ENCODE data around the gene GSTP1. TPM values are rescaled to one million over a fixed set of nuclear protein-coding genes. Genes with fewer than 3 reads are reported as not detected.
"Not testable (repeated sequence)": the region's sequence is repeated elsewhere in the genome, so short reads cannot be mapped to it uniquely, and the experiment has no call there.

Gene GSTP1
- total RNA-seq, 1 donor from 2014 or later = 305 TPM

DNA sequence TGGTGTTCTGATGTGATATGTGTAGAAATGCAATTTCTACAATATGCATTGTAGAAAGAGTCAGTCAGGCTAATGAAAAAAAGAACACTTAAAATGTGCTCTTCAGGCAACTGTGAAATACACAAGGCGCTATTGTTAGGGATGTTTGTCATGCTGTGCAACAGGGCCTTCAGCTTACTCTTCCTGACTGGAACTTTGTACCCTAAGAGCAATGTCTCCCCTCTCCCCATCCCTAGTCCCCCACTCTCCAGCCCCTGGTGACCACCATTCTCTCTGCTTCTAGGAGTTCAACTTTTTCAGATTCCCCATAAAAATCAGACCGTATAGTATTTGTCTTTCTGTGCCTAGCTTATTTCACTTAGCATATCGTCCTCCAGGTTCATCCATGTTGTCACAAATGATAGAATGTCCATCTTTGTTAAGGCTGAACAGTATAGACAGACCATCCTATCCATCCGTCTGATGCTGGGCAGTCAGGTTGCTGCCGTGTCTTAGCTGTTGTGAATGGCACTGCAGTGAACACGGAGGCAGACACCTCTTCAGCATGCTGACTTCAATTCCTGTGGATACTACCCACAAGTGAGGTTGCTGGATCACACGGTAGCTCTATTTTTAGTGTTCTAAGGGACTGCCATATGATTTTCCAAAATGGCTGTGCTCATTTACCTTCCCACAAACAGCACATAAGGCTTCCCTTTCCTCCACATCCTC is 33.8 kb downstream of the GSTP1 start:
- H3K27me3 Mint-ChIP-seq = no peaks in the 10 kb centered on the region
- peaks cover 9% of the 10 kb centered on the region for H3K36me3 Mint-ChIP-seq (ENCODE audit: low read depth)
- H3K27ac Mint-ChIP-seq = no peak overlapping the region
- intact Hi-C loops (cut with micrococcal nuclease) = loop anchor here (5.0 kb wide), 1 partner anchor 35 kb away; the partner anchor contains the start of gene GSTP1
- H3K4me3 Mint-ChIP-seq = no peak overlapping the region
- no peak for DNase-seq
- no peaks in the 10 kb centered on the region for H3K9me3 Mint-ChIP-seq
- peaks cover 16% of the 10 kb centered on the region for H3K4me1 Mint-ChIP-seq

DNA sequence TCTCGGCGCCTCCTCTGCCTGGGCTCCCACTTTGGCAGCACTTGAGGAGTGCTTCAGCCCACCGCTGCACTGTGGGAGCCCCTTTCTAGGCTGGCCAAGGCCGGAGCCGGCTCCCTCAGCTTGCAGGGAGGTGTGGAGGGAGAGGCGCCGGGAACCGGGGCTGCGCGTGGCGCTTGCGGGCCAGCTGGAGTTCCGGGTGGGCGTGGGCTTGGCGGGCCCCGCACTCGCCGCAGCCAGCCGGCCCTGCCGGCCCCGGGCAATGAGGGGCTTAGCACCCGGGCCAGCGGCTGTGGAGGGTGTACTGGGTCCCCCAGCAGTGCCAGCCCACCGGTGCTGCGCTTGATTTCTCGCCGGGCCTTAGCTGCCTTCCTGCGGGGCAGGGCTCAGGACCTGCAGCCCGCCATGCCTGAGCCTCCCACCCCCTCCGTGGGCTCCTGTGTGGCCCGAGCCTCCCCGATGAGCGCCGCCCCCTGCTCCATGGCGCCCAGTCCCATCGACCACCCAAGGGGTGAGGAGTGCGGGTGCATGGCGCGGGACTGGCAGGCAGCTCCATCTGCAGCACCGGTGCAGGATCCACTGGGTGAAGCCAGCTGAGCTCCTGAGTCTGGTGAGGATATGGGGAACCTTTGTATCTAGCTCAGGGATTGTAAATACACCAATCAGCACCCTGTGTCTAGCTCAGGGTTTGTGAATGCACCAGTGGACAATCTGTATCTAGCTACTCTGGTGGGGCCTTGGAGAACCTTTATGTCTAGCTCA is 35.5 kb downstream of the GSTP1 start:
- DNase-seq; H3K9me3 Mint-ChIP-seq; H3K27ac Mint-ChIP-seq; H3K4me1 Mint-ChIP-seq; H3K27me3 Mint-ChIP-seq; H3K4me3 Mint-ChIP-seq; H3K36me3 Mint-ChIP-seq (ENCODE audit: low read depth): not testable (repeated sequence)
- intact Hi-C loops (cut with micrococcal nuclease) = loop anchor here (5.0 kb wide), 1 partner anchor 37 kb away; the partner anchor contains the start of gene GSTP1

DNA sequence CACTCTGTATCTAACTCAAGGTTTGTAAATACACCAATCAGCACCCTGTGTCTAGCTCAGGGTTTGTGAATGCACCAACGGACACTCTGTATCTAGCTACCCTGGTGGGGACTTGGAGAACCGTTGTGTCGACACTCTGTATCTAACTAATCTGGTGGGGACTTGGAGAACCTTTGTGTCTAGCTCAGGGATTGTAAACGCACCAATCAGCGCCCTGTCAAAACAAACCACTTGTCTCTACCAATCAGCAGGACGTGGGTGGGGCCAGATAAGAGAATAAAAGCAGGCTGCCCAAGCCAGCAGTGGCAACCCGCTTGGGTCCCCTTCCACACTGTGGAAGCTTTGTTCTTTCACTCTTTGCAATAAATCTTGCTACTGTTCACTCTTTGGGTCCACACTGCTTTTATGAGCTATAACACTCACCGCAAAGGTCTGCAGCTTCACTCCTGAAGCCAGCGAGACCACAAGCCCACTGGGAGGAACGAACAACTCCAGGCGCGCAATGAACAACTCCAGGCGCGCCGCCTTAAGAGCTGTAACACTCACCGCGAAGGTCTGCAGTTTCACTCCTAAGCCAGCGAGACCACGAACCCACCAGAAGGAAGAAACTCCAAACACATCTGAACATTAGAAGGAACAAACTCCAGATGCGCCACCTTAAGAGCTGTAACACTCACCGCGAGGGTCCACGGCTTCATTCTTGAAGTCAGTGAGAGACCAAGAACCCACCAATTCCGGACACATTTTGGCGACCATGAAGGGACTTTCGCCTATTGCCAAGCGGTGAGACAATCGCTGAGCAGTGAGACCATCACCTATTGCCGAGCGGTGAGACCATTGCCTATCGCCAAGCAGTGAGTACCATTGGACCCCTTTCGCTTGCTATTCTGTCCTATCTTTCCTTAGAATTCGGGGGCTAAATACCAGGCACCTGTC is 36.3 kb downstream of the GSTP1 start:
- not testable (repeated sequence) for H3K27me3 Mint-ChIP-seq; H3K4me1 Mint-ChIP-seq; DNase-seq; H3K9me3 Mint-ChIP-seq; H3K4me3 Mint-ChIP-seq; H3K36me3 Mint-ChIP-seq (ENCODE audit: low read depth); H3K27ac Mint-ChIP-seq
- intact Hi-C loops (cut with micrococcal nuclease) = loop anchor here (5.0 kb wide), 1 partner anchor 38 kb away; the partner anchor contains the start of gene GSTP1

DNA sequence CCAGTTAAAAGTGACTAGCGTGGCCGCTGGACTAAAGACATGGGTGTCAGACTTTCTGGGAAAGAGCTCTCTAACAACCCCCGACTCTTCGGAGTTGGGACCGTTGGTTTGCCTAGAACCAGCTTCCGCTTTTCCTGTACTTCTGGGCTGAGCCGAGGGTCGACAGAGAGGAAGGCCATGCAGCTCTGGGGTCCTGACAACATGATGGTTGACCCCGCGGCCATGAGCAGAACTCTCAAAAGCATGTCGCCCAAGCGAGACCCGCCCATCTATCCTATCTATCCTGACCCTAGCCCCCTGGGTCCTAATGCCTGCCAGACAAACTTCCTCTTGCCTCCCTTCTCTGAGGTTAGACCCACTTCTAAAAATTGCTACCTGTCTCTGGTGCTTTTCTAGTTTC is 37.0 kb downstream of the GSTP1 start:
- H3K4me1 Mint-ChIP-seq; H3K9me3 Mint-ChIP-seq; H3K36me3 Mint-ChIP-seq (ENCODE audit: low read depth); H3K4me3 Mint-ChIP-seq; H3K27ac Mint-ChIP-seq; H3K27me3 Mint-ChIP-seq; DNase-seq; intact Hi-C loops (cut with micrococcal nuclease): not testable (repeated sequence)

DNA sequence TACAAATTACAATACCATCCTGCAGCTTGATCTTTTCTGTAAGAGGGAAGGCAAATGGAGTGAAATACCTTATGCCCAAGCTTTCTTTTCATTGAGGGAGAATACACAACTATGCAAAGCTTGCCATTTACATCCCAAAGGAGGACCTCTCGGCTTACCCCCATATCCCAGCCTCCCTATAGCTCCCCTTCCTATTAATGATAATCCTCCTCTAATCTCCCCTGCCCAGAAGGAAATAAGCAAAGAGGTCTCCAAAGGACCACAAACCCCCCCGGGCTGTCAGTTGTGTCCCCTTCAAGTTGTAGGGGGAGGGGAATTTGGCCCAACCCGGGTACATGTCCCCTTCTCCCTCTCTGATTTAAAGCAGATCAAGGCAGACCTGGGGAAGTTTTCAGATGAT is 38.3 kb downstream of the GSTP1 start:
- H3K4me1 Mint-ChIP-seq; H3K27me3 Mint-ChIP-seq; H3K36me3 Mint-ChIP-seq (ENCODE audit: low read depth); DNase-seq; H3K4me3 Mint-ChIP-seq; intact Hi-C loops (cut with micrococcal nuclease); H3K27ac Mint-ChIP-seq; H3K9me3 Mint-ChIP-seq: not testable (repeated sequence)

DNA sequence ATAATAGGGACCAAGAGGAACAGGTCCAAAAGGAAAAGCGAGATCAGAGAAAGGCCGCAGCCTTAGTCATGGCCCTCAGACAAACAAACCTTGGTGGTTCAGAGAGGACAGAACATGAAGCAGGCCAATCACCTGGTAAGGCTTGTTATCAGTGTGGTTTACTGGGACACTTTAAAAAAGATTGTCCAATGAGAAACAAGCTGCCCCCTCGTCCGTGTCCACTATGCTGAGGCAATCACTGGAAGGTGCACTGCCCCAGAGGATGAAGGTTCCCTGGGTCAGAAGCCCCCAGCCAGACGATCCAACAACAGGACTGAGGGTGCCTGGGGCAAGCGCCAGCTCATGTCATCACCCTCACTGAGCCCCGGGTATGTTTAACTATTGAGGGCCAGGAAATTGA is 39.3 kb downstream of the GSTP1 start:
- intact Hi-C loops (cut with micrococcal nuclease); H3K27ac Mint-ChIP-seq; H3K9me3 Mint-ChIP-seq; DNase-seq; H3K4me1 Mint-ChIP-seq; H3K36me3 Mint-ChIP-seq (ENCODE audit: low read depth); H3K27me3 Mint-ChIP-seq; H3K4me3 Mint-ChIP-seq: not testable (repeated sequence)

DNA sequence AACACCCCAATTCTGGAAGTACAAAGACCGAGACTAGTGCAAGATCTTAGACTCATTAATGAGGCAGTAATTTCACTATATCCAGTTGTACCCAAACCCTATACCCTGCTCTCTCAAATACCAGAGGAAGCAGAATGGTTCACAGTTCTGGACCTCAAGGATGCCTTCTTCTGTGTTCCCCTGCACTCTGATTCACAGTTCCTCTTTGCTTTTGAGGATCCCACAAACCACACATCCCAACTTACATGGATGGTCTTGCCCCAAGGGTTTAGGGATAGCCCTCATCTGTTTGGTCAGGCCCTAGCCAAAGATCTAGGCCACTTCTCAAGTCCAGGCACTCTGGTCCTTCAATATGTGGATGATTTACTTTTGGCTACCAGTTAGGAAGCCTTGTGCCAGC is 40.2 kb downstream of the GSTP1 start:
- intact Hi-C loops (cut with micrococcal nuclease); H3K4me1 Mint-ChIP-seq; H3K27me3 Mint-ChIP-seq: not testable (repeated sequence)

DNA sequence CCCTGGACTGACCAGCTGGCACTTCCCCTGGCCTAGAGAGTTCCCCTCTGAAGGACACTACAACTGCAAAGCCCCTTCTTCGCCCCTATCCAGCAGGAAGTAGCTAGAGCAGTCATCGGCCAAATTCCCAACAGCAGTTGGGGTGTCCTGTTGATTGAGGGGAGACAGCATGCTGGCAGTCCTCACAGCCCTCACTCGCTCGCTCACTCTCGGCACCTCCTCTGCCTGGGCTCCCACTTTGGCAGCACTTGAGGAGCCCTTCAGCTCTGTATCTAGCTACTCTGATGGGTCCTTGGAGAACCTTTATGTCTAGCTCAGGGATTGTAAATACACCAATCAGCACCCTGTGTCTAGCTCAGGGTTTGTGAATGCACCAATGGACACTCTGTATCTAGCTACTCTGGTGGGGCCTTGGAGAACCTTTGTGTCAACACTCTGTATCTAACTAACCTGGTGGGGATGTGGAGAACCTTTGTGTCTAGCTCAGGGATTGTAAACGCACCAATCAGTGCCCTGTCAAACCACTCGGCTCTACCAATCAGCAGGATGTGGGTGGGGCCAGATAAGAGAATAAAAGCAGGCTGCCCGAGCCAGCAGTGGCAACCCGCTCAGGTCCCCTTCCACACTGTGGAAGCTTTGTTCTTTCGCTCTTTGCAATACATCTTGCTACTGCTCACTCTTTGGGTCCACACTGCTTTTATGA is 42.7 kb downstream of the GSTP1 start:
- H3K27ac Mint-ChIP-seq; H3K27me3 Mint-ChIP-seq; H3K4me3 Mint-ChIP-seq; H3K9me3 Mint-ChIP-seq; DNase-seq; intact Hi-C loops (cut with micrococcal nuclease); H3K36me3 Mint-ChIP-seq (ENCODE audit: low read depth): not testable (repeated sequence)
- peaks cover 15% of the 10 kb centered on the region for H3K4me1 Mint-ChIP-seq

More for the DNA sequence above, 40.2 kb downstream of the GSTP1 start:
- H3K36me3 Mint-ChIP-seq (ENCODE audit: low read depth); DNase-seq; H3K4me3 Mint-ChIP-seq; H3K9me3 Mint-ChIP-seq; H3K27ac Mint-ChIP-seq: not testable (repeated sequence)

DNA sequence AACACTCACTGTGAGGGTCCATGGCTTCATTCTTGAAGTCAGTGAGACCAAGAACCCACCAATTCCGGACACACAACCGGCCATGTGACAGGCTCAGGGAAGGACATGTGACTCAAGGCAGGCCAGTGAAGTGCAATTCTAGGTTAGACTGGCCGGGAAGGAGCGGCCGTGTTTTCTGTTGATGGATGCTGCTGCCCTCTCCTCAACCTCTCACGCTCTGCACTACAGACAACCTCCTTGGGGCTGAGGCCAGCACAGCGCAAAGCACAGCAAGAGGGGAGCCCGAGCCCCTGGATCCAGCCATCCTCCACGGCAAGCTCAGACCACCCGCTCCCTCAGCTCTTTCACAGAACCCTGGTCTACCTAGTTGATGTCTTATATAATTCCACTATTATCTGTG is 43.4 kb downstream of the GSTP1 start:
- no peaks in the 10 kb centered on the region for H3K36me3 Mint-ChIP-seq (ENCODE audit: low read depth)
- peaks cover 15% of the 10 kb centered on the region for H3K4me1 Mint-ChIP-seq
- no peak for DNase-seq
- no peak overlapping the region for H3K4me3 Mint-ChIP-seq
- H3K27ac Mint-ChIP-seq = no peak overlapping the region
- intact Hi-C loops (cut with micrococcal nuclease) = no loop called here
- H3K9me3 Mint-ChIP-seq = no peaks in the 10 kb centered on the region
- H3K27me3 Mint-ChIP-seq = no peaks in the 10 kb centered on the region

DNA sequence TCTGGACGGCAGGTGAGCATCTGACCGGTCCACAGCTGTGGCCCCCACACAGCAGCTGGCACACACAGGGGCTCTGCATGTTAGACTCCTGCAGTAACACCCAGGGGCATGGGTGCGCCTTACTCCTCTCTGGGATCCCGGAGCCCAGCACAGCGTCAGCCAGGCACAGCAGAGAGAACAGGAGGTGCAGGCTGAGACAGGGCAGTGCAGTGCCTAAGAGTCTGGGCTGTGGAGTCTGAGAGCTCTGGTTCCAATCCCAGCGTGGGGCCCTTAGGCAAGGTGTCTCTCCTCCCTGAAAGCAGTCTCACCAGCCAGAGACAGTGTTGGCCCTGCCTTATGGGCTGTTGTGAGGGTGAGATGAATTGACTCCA is 43.8 kb downstream of the GSTP1 start:
- H3K4me3 Mint-ChIP-seq = no peak overlapping the region
- no peaks in the 10 kb centered on the region for H3K27me3 Mint-ChIP-seq
- H3K27ac Mint-ChIP-seq = peak overlapping the region; percentile 29
- no peak for DNase-seq
- H3K36me3 Mint-ChIP-seq (ENCODE audit: low read depth) = no peaks in the 10 kb centered on the region
- H3K4me1 Mint-ChIP-seq = peaks cover 15% of the 10 kb centered on the region
- H3K9me3 Mint-ChIP-seq = no peaks in the 10 kb centered on the region
- intact Hi-C loops (cut with micrococcal nuclease) = no loop called here

DNA sequence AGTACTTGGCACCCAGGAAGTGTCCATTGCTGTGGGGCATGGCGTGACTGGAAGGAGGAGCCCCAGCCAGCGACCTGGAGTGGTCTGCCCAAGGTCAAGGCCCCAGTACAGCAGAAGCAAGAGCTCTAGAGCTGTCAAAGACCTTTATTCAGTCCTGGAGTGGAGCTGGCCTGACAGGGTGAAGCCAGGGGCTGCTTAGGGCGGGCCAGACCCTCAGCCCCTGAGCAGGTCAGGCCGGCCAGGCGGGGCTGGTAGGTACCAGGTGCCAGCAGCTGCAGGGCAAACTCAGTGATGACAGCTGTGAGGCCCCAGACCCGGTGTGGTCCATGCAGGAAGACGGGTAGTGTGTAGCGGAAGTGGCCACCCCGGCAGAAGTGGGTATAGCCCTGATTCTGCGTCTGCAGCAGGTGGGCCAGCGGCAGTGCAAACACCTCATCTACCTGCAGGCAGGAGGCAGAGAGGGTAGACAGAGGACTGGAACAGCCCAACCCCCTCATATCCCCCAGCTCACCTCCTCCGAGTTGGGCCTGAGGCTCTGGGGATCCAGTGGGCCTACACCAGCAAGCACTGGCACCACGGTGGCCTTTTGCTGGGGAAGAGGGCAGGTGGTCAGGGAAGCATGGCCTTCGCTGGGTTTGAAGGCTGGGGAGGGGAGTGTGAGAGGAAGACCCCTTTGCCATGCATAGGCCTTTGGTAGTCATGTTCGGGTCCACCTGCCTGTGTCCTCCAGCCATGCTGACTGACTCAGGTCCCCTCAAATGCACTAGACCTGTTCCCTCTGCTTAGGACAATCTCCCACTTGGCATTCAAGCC is 44.4 kb downstream of the GSTP1 start:
- Mint-ChIP-seq H3K9me3 (no peaks in the 10 kb centered on the region), H3K4me1 (peaks cover 15% of the 10 kb centered on the region), H3K36me3 (ENCODE audit: low read depth) (no peaks in the 10 kb centered on the region), H3K27ac (peak overlapping the region; percentile 29), H3K27me3 (no peaks in the 10 kb centered on the region), H3K4me3 (no peak overlapping the region)
- DNase-seq = no peak
- intact Hi-C loops (cut with micrococcal nuclease) = loop anchor here (2.0 kb wide), 1 partner anchor 21 kb away; the partner anchor contains the start of gene NDUFV1

DNA sequence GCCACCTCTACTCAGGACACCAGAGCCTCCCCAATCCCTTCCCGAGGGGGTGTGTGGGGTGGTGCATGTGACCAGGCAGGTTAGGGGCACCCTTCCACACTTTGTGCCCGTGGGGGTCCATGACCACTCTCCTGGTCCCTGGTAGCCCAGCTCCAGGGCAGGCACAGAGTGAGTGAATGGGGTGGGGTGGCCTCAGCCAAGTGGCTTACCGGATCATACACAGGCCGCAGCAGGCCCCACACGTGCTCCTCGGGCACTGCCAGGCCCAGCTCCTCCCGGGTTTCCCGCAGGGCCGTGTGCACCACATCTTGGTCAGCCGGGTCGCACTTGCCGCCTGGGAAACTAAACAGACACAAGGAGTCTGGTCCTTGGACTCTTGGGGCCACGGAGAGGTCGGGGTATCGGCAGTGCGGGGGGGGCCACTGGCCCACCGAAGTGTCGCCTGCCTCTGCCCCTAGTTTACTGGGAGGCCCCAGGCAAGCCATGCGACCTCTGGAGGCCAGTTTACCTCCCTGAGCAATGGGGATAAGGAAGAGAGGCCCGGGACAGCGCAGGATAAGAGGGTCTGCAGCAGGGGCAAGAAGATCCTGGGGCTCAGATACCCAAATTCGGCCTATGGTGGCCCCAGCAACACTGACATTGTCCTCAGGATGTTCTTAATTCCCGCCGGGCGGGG is 45.2 kb downstream of the GSTP1 start:
- no peaks in the 10 kb centered on the region for H3K27me3 Mint-ChIP-seq
- H3K36me3 Mint-ChIP-seq (ENCODE audit: low read depth) = no peaks in the 10 kb centered on the region
- no peak for DNase-seq
- peaks cover 15% of the 10 kb centered on the region for H3K4me1 Mint-ChIP-seq
- intact Hi-C loops (cut with micrococcal nuclease) = loop anchor here (1.0 to 2.0 kb wide), 2 partner anchors 22 to 46 kb away; partner anchors contain the start of genes GSTP1 and NDUFV1
- H3K9me3 Mint-ChIP-seq = no peaks in the 10 kb centered on the region
- H3K27ac Mint-ChIP-seq = peak overlapping the region; percentile 93
- H3K4me3 Mint-ChIP-seq = peak overlapping the region; percentile 86
